ENCODE results near the gene MUL1. TPM values are rescaled to one million over a fixed set of nuclear protein-coding genes. Genes with fewer than 3 reads are reported as not detected.
A peak's percentile ranks its signal among the peaks of the same experiment; 100 is the strongest.

MUL1 gene
- total and polyA plus RNA-seq, 12 donors: 3.7 to 48.0 (median 32.8) TPM

- no peaks in the 10 kb centered on the region for H3K27me3 ChIP-seq
- H3K27ac ChIP-seq: no peak overlapping the region
- no peak overlapping the region for H3K4me3 ChIP-seq
- peaks cover 0 to 12% of the 10 kb centered on the region in 2 donors for H3K4me1 ChIP-seq (replicated peaks in 1 of 2)
- 84 to 89% (median 85%) methylated on average over 7 to 8 of the region's 8 CpGs for WGBS, 4 donors
- H3K36me3 ChIP-seq (replicated peaks in 1 of 2): peaks cover 0 to 30% of the 10 kb centered on the region in 2 donors
- intact Hi-C loops (cut with DNase I): loop anchor here (5.0 to 10.0 kb wide), 2 partner anchors 134 to 581 kb away; no protein-coding TSS in a partner anchor
- TF ChIP-seq POLR2A (IDR thresholded peaks at IDR 0.05): no peak
- no peak for TF ChIP-seq CTCF (IDR thresholded peaks at IDR 0.05)
- H3K9me3 ChIP-seq (replicated peaks in 1 of 3): no peaks in the 10 kb centered on the region
- DNase-seq: peak in 1 of 7 donors; percentile 5
Observed at GRCh38 chr1:20496241-20496661, 11.7 kb downstream of the MUL1 start.

- DNase-seq: peak in 1 of 7 donors; percentile 7
- Histone ChIP-seq H3K36me3 (replicated peaks in 1 of 2) (peaks cover 0 to 24% of the 10 kb centered on the region in 2 donors), H3K4me1 (replicated peaks in 1 of 2) (peaks cover 0 to 12% of the 10 kb centered on the region in 2 donors), H3K27ac (no peak overlapping the region), H3K9me3 (replicated peaks in 1 of 3) (no peaks in the 10 kb centered on the region), H3K27me3 (no peaks in the 10 kb centered on the region), H3K4me3 (no peak overlapping the region)
- TF ChIP-seq POLR2A (IDR thresholded peaks at IDR 0.05): no peak
- TF ChIP-seq CTCF (IDR thresholded peaks at IDR 0.05): no peak
- 75 to 100% (median 96%) methylated on average over 1 of the region's 1 CpG for WGBS, 4 donors
- intact Hi-C loops (cut with DNase I): loop anchor here (5.0 to 10.0 kb wide), 2 partner anchors 133 to 581 kb away; no protein-coding TSS in a partner anchor
Observed at GRCh38 chr1:20495661-20496060, 12.3 kb downstream of the MUL1 start.

- DNase-seq: peak in 1 of 7 donors; percentile 30
- Histone ChIP-seq H3K4me3 (no peak overlapping the region), H3K27me3 (no peaks in the 10 kb centered on the region), H3K9me3 (replicated peaks in 1 of 3) (no peaks in the 10 kb centered on the region), H3K27ac (no peak overlapping the region), H3K4me1 (replicated peaks in 1 of 2) (peaks cover 0 to 12% of the 10 kb centered on the region in 2 donors), H3K36me3 (replicated peaks in 1 of 2) (peaks cover 0 to 15% of the 10 kb centered on the region in 2 donors)
- TF ChIP-seq POLR2A (IDR thresholded peaks at IDR 0.05) (no peak), CTCF (IDR thresholded peaks at IDR 0.05) (no peak)
- WGBS, 4 donors: 28 to 45% (median 33%) methylated on average over 5 of the region's 5 CpGs
- intact Hi-C loops (cut with DNase I): loop anchor here (5.0 to 10.0 kb wide), 7 partner anchors 57 to 580 kb away; no protein-coding TSS in a partner anchor
Observed at GRCh38 chr1:20494609-20495311, 13.2 kb downstream of the MUL1 start.

GRCh38 chr1:20493839-20494608 is 13.9 kb downstream of the MUL1 start:
- Histone ChIP-seq H3K9me3 (replicated peaks in 1 of 3) (no peaks in the 10 kb centered on the region), H3K27ac (peak overlapping the region in 1 of 5 donors; percentile 31), H3K4me1 (replicated peaks in 1 of 2) (peaks cover 0 to 12% of the 10 kb centered on the region in 2 donors), H3K36me3 (replicated peaks in 1 of 2) (peaks cover 0 to 8% of the 10 kb centered on the region in 2 donors), H3K27me3 (no peaks in the 10 kb centered on the region), H3K4me3 (no peak overlapping the region)
- 3 to 7% (median 6%) methylated on average over 12 to 16 of the region's 16 CpGs for WGBS, 4 donors
- peak; percentile 75 to 95 (median 84) for DNase-seq
- intact Hi-C loops (cut with DNase I): loop anchor here (5.0 to 10.0 kb wide), 6 partner anchors 57 to 579 kb away; no protein-coding TSS in a partner anchor
- TF ChIP-seq CTCF (IDR thresholded peaks at IDR 0.05) (peak; percentile 96 to 99 (median 99)), POLR2A (IDR thresholded peaks at IDR 0.05) (no peak)

Data from adrenal gland (tissue), 12 donors.